OCI-LY7 (cell line): ENCODE measurements around the gene NRN1L.

Experiments used
- EZH2phosphoT487 ChIP-seq: fragments of 200-600 bp; sonication (generic); IDR thresholded peaks from 2 replicates; pipeline ENCODE4 v1.6.1; 2018; ENCODE audit warnings: low read depth, borderline replicate concordance, mild to moderate bottlenecking, mixed run types, antibody characterized with exemption, low read length, moderate library complexity, mixed read lengths
- TF ChIP-seq, protein P1 (sequence below): fragments of 200-600 bp; sonication (generic); conservative IDR thresholded peaks from 2 replicates; pipeline ENCODE4 v1.5.1; 2014; ENCODE audit warnings: mild to moderate bottlenecking, antibody characterized with exemption, low read length, moderate library complexity, mixed read lengths

DNA sequence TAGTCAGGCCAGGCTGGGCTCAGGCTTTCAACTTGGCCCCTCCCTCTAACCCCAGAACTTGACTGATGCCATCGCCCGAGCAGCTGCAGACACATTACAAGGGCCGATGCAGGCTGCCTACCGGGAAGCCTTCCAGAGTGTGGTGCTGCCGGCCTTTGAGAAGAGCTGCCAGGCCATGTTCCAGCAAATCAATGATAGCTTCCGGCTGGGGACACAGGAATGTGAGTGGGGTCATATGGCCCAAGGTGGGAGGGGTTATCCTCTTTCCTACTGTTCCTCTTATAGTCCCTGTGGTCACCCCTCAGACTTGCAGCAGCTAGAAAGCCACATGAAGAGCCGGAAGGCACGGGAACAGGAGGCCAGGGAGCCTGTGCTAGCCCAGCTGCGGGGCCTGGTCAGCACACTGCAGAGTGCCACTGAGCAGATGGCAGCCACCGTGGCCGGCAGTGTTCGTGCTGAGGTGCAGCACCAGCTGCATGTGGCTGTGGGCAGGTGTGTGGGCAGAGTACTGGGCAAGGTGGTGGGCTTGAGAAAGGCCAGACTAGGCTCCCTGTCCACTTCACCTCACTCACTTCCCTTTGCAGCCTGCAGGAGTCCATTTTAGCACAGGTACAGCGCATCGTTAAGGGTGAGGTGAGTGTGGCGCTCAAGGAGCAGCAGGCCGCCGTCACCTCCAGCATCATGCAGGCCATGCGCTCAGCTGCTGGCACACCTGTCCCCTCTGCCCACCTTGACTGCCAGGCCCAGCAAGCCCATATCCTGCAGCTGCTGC is 2.1 kb upstream of the NRN1L start:
- TF ChIP-seq, protein P1, sequence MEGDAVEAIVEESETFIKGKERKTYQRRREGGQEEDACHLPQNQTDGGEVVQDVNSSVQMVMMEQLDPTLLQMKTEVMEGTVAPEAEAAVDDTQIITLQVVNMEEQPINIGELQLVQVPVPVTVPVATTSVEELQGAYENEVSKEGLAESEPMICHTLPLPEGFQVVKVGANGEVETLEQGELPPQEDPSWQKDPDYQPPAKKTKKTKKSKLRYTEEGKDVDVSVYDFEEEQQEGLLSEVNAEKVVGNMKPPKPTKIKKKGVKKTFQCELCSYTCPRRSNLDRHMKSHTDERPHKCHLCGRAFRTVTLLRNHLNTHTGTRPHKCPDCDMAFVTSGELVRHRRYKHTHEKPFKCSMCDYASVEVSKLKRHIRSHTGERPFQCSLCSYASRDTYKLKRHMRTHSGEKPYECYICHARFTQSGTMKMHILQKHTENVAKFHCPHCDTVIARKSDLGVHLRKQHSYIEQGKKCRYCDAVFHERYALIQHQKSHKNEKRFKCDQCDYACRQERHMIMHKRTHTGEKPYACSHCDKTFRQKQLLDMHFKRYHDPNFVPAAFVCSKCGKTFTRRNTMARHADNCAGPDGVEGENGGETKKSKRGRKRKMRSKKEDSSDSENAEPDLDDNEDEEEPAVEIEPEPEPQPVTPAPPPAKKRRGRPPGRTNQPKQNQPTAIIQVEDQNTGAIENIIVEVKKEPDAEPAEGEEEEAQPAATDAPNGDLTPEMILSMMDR = no peak
- no peak for TF ChIP-seq EZH2phosphoT487
